Activated CD8-positive, alpha-beta T cell treated with anti-CD3 and anti-CD28 coated beads for 36 hours (primary cell): ENCODE results near the gene SHISA8. TPM values are rescaled to one million over a fixed set of nuclear protein-coding genes. Genes with fewer than 3 reads are reported as not detected.

ENCODE experiments used
- ATAC-seq: fragments of 200-7000 bp; cut with Tn5 transposase; one replicate; pipeline ENCODE4 v1.10.0; 2021; ENCODE audit warnings: mild to moderate bottlenecking, moderate library complexity
- CTCF ChIA-PET: fragments of 350-600 bp; sonication (Branson Sonifier 250); formaldehyde crosslinking; loops from one replicate; lab custom pipeline; 2021; ENCODE audit warnings: antibody characterized with exemption; lab: Charles Lee
- POLR2A ChIA-PET: fragments of 350-600 bp; sonication (Branson Sonifier 250); formaldehyde crosslinking; loops from one replicate; lab custom pipeline; 2021; ENCODE audit warnings: antibody characterized with exemption; lab: Charles Lee
- DNase-seq: peaks from one replicate; pipeline ENCODE4 v3.0.0-alpha.2; 2020
- H3K27ac Mint-ChIP-seq: one replicate; pipeline ENCODE4 v1.8.0; 2021; ENCODE audit warnings: mild to moderate bottlenecking, mixed read lengths
- H3K27me3 Mint-ChIP-seq: one replicate; pipeline ENCODE4 v1.8.0; 2021; ENCODE audit warnings: mixed read lengths
- H3K36me3 Mint-ChIP-seq: one replicate; pipeline ENCODE4 v1.8.0; 2021; ENCODE audit warnings: low read depth, mixed read lengths
- H3K4me1 Mint-ChIP-seq: one replicate; pipeline ENCODE4 v1.8.0; 2021; ENCODE audit warnings: low read depth, mixed read lengths
- H3K4me3 Mint-ChIP-seq: one replicate; pipeline ENCODE4 v1.8.0; 2021; ENCODE audit warnings: mild to moderate bottlenecking, moderate library complexity, mixed read lengths
- H3K9me3 Mint-ChIP-seq: one replicate; pipeline ENCODE4 v1.8.0; 2021; ENCODE audit warnings: mixed read lengths
- intact Hi-C: fragments of 100-400 bp; cut with micrococcal nuclease; formaldehyde crosslinking; loops from one replicate; pipeline ENCODE4 v1.10.0; 2022
- total RNA-seq, 2 experiments: library from RNA; stranded (reverse); gene quantifications; one replicate each; pipeline ENCODE4 v1.2.3, GENCODE V29; 2021
- TF ChIP-seq, protein P1 (sequence below): fragments of 200-600 bp; IDR thresholded peaks from one replicate; pipeline ENCODE4 v1.8.0; 2022; ENCODE audit warnings: antibody characterized with exemption, mild to moderate bottlenecking

The SHISA8 gene
- total RNA-seq, 2 experiments from 2014 or later, result 2.3 to 2.7 TPM

DNA sequence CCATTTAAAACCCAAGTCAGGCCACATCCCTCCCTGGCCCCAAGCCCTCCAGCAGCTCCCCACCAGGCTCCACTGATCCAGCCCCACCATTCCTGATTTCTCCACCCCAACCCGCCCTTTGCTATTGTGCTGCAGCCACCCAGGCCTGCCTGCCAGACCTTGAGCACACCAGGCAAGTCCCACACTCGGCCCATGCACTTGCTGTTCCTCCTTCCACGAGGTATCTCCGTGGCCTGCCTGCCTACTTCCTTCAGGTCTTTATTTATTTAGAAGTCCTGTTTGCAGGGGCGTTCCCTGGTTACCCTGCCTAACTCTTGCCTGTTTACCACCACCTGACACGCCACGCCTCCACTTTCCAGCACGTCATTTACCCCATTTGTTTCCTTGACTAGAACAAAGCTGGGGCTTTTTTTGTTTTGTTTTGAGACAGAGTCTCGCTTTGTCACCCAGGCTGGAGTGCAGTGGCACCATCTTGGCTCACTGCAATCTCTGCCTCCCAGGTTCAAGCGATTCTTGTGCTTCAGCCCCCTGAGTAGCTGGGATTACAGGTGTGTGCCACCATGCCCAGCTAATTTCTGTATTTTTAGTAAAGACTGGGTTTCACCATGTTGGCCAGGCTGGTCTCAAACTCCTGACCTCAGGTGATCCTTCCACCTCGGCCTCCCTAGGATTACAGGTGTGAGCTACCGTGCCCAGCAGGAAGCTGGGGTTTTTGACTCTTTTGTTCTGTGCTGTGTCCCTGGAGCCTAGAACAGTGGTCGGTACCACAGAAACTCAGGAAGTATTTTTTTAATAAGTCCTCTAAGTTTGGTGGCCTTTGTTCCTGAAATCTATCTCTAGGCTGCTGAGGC lies 25.3 kb upstream of the SHISA8 start:
- no peaks in the 10 kb centered on the region for H3K27me3 Mint-ChIP-seq
- DNase-seq, result peak; percentile 100
- ChIA-PET CTCF (interaction anchor here (0.6 to 6.7 kb wide), 30 partner anchors 9 to 273 kb away, joined by 3 to 62 read pairs (median 6); partner anchors contain the start of genes CCDC134, MEI1, SMDT1 and SNU13), POLR2A (interaction anchor here (0.5 to 8.3 kb wide), 29 partner anchors 9 to 503 kb away, joined by 3 to 134 read pairs (median 4); partner anchors contain the start of genes CCDC134, MEI1, SMDT1 and SNU13)
- peak overlapping the region; percentile 100 for H3K27ac Mint-ChIP-seq
- no peaks in the 10 kb centered on the region for H3K9me3 Mint-ChIP-seq
- TF ChIP-seq, protein P1, sequence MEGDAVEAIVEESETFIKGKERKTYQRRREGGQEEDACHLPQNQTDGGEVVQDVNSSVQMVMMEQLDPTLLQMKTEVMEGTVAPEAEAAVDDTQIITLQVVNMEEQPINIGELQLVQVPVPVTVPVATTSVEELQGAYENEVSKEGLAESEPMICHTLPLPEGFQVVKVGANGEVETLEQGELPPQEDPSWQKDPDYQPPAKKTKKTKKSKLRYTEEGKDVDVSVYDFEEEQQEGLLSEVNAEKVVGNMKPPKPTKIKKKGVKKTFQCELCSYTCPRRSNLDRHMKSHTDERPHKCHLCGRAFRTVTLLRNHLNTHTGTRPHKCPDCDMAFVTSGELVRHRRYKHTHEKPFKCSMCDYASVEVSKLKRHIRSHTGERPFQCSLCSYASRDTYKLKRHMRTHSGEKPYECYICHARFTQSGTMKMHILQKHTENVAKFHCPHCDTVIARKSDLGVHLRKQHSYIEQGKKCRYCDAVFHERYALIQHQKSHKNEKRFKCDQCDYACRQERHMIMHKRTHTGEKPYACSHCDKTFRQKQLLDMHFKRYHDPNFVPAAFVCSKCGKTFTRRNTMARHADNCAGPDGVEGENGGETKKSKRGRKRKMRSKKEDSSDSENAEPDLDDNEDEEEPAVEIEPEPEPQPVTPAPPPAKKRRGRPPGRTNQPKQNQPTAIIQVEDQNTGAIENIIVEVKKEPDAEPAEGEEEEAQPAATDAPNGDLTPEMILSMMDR, result no peak
- peak; percentile 78 for ATAC-seq
- H3K36me3 Mint-ChIP-seq, result peaks cover 72% of the 10 kb centered on the region
- intact Hi-C loops, result loop anchor here (5.0 to 10.0 kb wide), 4 partner anchors 78 to 243 kb away; partner anchors contain the start of genes MEI1, NAGA, PHETA2 and SMDT1
- H3K4me3 Mint-ChIP-seq, result peak overlapping the region; percentile 74
- H3K4me1 Mint-ChIP-seq, result peaks cover 56% of the 10 kb centered on the region

DNA sequence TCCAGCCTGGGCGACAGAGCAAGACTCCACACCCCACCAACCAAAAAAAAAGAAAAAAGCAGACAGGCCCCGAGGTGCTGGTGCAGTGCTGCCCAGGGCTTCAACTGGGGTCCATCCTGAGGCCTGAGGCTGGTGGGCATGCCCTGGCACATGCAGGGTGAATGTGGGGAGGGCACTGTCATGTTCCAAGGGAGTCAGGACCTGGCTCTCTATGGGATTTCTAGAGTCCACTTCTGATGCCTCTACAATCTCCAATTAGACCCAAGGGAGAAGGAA lies 22.0 kb upstream of the SHISA8 start:
- DNase-seq, result no peak
- TF ChIP-seq, protein P1, result no peak
- no peaks in the 10 kb centered on the region for H3K9me3 Mint-ChIP-seq
- intact Hi-C loops, result no loop called here
- POLR2A ChIA-PET, result interaction anchor here (2.6 to 8.3 kb wide), 2 partner anchors 13 to 75 kb away, joined by 8 to 134 read pairs; partner anchors contain the start of gene TNFRSF13C
- no peak for ATAC-seq
- peaks cover 44% of the 10 kb centered on the region for H3K36me3 Mint-ChIP-seq
- peaks cover 34% of the 10 kb centered on the region for H3K4me1 Mint-ChIP-seq
- H3K27ac Mint-ChIP-seq, result peak overlapping the region; percentile 42
- CTCF ChIA-PET, result interaction anchor here (1.6 to 6.7 kb wide), 2 partner anchors 10 to 239 kb away, joined by 4 to 62 read pairs; partner anchors contain the start of gene TNFRSF13C
- no peak overlapping the region for H3K4me3 Mint-ChIP-seq
- no peaks in the 10 kb centered on the region for H3K27me3 Mint-ChIP-seq

DNA sequence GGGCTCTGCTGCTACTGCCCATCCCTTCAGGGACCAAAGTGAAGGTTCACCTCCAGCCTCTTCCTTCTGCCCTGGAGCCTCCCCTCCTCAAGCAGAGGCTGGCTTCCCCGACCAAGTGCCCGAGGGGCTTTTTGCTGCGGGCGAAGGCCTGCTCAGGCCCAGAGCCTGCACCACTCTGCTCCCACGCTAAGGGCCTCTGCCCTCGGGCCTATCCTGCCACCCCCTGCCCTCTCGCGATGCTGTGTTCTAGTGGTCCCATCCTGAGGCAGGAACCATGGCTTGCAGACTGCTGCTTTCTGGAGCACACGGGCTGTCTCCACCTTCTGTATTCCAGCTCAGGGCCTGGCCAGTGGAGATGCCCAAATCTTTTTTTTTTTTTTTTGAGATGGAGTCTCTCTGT lies 20.6 kb upstream of the SHISA8 start:
- peaks cover 20% of the 10 kb centered on the region for H3K4me1 Mint-ChIP-seq
- ChIA-PET CTCF (interaction anchor here (6.7 kb wide), 1 partner anchor 9 kb away, joined by 62 read pairs; the partner anchor contains the start of gene TNFRSF13C), POLR2A (interaction anchor here (8.3 kb wide), 1 partner anchor 12 kb away, joined by 134 read pairs; the partner anchor contains the start of gene TNFRSF13C)
- H3K36me3 Mint-ChIP-seq, result peaks cover 31% of the 10 kb centered on the region
- H3K27me3 Mint-ChIP-seq, result no peaks in the 10 kb centered on the region
- ATAC-seq (no peak), DNase-seq (no peak)
- H3K27ac Mint-ChIP-seq, result no peak overlapping the region
- TF ChIP-seq, protein P1, result no peak
- intact Hi-C loops, result no loop called here
- H3K4me3 Mint-ChIP-seq, result no peak overlapping the region
- H3K9me3 Mint-ChIP-seq, result no peaks in the 10 kb centered on the region

DNA sequence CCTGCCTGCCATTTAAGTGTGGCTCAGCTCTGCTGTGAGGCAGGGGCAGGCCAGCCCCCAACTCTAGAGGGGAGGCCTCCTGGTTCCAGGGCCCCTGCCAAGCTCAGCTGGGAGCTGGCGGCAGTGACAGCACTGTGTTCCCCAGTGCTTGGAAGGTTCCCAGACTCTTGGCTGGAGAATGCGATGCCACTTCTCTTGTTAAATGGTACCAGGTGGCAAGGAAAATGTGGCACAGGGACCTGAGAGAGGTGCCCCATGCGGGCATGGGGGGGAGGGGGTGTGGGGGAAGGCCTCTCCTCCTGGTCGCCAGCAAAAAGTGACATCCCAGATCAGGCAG lies 20.1 kb upstream of the SHISA8 start:
- no peak overlapping the region for H3K27ac Mint-ChIP-seq

More for the DNA sequence above, 20.1 kb upstream of the SHISA8 start:
- intact Hi-C loops, result no loop called here
- TF ChIP-seq, protein P1, result no peak
- Mint-ChIP-seq H3K9me3 (no peaks in the 10 kb centered on the region), H3K36me3 (peaks cover 26% of the 10 kb centered on the region), H3K4me1 (peaks cover 15% of the 10 kb centered on the region), H3K27me3 (no peaks in the 10 kb centered on the region), H3K4me3 (no peak overlapping the region)
- no peak for ATAC-seq
- no peak for DNase-seq
- ChIA-PET CTCF (no interaction called here), POLR2A (interaction anchor here (1.5 to 8.3 kb wide), 2 partner anchors 12 to 78 kb away, joined by 3 to 134 read pairs; partner anchors contain the start of gene TNFRSF13C)
